RKO (cell line): ENCODE results near the gene HSPA12A.
"Not testable (repeated sequence)": the region's sequence is repeated elsewhere in the genome, so short reads cannot be mapped to it uniquely, and the experiment has no call there.

ENCODE experiments used
- DNase-seq: peaks from one replicate; pipeline ENCODE4 v3.0.0-alpha.2; 2016; ENCODE audit warnings: low spot score

The HSPA12A gene

DNA sequence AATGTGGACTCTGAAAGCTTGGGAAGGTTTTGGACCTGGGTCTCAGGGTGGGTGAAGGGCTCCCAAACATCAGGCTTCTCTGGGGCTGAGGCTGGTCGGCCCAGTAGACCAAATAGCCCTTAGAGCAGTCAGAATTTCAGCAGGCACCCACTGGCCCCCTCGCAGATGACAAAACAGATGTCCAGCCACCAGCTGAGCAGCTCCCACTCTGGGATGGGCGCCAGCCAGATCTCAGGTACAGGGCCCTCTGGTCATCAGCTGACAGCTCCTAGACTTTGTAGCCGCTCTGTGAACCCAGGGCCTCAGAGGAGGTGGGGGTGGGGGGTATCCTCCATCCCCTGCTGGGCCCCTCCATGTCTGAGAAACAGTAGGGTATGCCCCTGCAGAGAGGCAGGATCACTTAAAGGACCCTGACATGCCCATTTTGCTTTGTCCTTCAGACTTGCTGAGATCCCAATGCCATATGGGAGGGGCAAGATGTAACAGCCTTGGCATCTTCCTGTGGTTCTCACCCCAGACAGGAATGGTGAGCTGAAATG is 26.5 kb downstream of the HSPA12A start:
- no peak for DNase-seq

- DNase-seq, result no peak
Measured at GRCh38 chr10:116715341-116715740, 27.0 kb downstream of the HSPA12A start.

DNA sequence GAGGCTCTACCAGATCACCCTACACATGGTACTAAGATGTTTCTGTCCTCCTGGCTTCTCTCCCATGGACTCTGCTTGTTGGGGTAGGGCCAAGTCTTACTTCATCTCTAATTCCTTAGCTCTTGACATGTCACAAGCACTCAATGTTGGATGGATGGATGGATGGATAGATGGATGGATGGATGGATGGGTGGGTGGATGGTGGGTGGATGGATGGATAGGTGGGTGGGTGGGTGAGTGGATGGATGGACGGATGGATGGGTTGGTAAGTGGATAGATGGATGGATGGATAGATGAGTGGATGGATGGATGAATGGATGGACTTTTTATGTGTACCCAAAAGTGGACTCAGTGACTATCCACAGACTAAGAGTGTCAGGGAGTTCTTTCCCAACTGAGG is 28.5 kb downstream of the HSPA12A start:
- DNase-seq, result no peak

GRCh38 chr10:116712989-116713543 is 29.3 kb downstream of the HSPA12A start:
- DNase-seq, result no peak

DNA sequence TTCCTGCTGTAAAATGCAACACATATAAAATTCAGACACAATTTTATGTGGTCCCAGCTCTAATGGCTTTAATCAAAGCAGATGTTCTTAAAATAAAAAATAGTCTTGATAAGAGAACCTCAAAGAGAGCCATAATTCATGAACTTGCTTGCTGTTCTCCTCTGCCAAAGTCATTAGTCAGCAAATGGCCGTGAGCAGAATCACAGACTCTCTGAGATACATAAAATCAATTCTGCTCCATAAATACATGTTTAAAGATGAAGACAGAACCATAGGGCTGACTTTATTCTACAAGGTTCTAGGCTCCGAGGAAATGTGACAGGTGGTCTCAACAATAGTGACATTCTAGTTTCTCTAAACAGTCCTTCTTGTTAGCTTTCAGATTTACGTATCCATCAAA is 29.8 kb downstream of the HSPA12A start:
- DNase-seq, result no peak

- DNase-seq, result not testable (repeated sequence)
Measured at GRCh38 chr10:116711803-116712202, 30.6 kb downstream of the HSPA12A start.

DNA sequence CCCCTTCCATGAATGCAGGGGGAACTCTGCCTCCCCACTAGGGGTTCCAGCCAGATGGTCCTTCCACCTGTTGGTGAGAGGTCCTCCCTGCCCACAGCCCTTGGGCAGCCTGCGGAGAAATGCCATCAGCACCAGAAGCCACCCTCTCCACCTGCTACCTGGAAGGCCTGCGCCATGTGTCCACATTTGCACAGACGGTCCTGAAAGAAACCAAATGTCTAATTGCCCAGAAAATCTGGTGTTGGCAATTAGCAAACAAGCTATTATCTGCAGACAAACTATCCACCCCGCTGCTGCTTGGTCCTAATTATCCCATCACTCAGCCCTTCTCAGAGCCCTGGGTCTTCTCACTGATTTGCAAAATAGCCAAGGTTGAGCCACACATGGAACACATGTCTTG is 32.3 kb downstream of the HSPA12A start:
- DNase-seq, result no peak

DNA sequence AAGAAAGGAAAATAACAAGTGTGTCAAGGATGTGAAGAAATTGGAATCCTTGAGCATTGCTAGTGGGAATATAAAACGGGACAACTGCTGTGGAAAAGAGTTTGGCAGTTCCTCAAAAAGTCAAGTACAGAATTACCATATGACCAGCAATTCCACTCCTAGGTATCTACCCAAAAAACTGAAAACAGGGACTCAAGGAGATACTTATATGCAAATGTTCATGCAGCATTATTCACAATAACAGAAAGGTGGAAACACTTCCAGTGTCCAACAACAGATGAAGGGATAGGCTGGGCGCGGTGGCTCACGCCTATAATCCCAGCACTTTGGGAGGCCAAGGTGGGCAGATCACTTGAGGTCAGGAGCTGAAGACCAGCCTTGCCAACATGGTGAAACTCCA is 33.5 kb downstream of the HSPA12A start:
- no peak for DNase-seq

GRCh38 chr10:116708391-116708821 is 34.0 kb downstream of the HSPA12A start:
- no peak for DNase-seq

DNA sequence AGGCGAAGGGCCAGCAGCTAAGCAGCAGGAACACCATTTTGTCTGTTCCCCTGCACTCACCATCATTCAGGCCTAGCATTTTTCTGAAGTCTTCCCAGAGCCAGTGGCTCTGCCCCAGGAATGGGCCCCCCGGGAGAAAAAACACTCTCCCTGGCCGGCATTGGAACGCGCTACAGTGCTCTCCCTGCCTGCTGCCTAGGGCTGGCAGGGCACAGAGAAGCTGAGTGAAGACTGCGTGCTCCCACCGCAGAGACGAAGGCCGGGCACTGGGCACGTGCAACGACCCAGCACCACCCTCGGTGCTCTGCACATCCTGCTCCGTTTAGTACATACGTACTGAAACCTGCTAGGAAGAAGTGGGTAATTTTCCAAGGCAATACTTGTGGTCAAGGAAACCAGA is 34.4 kb downstream of the HSPA12A start:
- DNase-seq, result no peak

GRCh38 chr10:116706281-116706680 is 36.1 kb downstream of the HSPA12A start:
- no peak for DNase-seq

DNA sequence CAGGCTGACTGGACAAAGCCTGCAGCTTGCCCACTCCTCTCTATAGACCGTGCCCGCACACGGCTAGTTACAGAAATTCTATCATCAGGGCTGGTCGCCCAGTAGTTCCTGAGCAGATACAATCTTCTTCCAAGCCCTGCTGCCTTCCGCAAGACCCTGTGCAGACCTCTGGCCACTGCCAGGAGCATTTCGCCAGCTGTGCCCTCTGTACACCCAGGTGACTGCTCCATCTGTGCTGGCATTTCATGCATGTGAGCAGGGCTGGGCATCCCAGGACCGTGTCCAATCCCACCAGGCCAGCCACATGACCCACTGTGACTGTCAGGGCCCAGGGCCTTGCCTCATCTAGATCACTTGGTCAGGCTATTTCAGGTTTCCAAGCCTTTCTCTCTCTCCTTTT is 36.9 kb downstream of the HSPA12A start:
- no peak for DNase-seq

- no peak for DNase-seq
Measured at GRCh38 chr10:116704926-116705325, 37.4 kb downstream of the HSPA12A start.

DNA sequence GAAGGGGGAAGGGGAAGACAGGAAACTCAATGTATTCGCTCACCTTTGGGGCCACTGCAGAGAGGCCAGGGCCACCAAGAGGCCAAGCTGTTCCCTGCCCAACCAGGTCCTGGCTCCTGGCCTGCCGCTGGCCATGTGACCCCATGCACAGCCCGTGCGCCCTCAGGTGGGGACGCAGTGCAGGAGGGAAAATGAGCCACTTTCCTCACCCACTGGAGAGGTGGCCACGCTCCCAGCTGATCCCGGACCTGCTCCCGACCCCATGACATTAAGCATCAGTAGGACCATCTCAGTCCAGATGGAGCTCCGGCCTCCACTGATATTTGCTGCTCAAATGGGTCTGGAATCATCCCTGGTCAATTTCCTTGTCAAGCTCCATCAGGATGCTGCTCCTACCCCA is 40.2 kb downstream of the HSPA12A start:
- DNase-seq, result no peak

- DNase-seq, result no peak
Measured at GRCh38 chr10:116699471-116700150, 42.8 kb downstream of the HSPA12A start.

GRCh38 chr10:116699049-116699448 is 43.3 kb downstream of the HSPA12A start:
- DNase-seq, result no peak

GRCh38 chr10:116698364-116698763 is 44.0 kb downstream of the HSPA12A start:
- no peak for DNase-seq

GRCh38 chr10:116697816-116698215 is 44.5 kb downstream of the HSPA12A start:
- DNase-seq, result no peak

DNA sequence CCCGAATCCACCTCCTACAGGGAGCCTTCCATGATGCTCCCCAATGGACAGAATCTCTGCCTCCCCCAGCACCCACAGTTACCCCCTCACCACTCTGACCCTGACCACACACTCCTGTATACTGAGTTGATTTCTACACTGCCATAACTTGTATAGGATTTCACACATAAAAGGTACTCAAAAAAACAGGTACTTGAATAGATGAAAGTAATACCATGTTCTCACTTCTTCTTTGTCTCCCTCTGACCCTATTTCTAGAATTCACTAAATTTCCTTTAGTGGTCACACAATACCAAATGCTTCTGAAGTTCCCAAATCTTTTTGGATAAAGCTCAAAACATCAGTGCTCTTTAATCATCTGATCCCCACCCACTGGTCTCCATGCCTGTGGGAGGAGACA is 45.4 kb downstream of the HSPA12A start:
- no peak for DNase-seq

GRCh38 chr10:116694927-116695268 is 47.5 kb downstream of the HSPA12A start:
- DNase-seq, result no peak

DNA sequence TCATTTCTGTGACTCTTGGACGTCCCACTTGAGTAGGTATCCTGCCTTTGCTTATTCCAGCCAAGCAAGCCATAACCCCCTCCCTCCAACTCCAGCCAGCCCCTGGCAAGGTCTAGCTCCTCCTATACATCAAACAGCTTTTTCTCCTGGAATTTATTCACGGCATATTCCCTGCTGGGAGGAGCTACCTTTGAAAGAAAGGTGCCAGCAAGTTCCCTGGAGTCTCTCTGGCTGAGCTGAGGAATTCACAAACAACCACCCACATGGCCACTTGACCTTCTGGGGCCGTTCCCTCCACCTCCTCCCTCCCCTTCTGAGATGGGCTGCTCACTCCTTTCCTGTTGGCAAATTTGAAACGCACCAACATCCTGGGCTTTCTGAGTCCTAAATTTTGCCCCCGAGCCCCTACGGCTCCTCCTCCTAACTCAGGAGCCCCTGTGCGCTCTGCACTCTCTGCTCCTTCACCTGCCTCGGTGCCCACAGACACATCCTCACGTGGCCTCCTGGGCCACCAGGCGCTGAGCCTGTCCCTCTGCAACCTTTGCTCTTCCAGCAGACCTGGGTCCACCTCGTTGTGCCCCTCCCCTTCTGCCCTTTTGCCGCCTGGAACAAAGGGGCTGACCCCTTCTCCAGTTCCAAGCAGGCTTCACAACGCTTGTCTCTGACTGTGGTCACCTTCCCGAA is 48.0 kb downstream of the HSPA12A start:
- DNase-seq, result no peak

DNA sequence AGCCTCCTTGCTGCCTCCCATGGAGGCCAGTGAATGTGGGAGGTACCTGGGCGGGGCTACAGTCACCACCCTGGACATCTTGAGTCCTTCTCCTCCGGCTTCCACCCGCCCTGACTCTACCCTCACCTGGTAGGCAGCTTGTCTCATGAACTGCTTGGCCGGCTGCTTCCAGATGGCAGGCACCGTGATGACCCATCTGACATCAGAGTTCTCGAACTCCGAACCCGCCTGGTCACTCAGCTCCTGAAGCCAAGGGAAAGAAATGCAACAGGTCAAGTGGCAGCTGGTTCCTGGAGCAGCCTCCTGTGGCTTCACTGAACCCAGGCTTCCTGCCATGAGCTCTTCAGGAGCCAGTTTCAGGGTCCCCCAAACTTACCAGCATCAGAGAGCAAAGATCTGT is 50.1 kb downstream of the HSPA12A start:
- DNase-seq, result no peak

DNA sequence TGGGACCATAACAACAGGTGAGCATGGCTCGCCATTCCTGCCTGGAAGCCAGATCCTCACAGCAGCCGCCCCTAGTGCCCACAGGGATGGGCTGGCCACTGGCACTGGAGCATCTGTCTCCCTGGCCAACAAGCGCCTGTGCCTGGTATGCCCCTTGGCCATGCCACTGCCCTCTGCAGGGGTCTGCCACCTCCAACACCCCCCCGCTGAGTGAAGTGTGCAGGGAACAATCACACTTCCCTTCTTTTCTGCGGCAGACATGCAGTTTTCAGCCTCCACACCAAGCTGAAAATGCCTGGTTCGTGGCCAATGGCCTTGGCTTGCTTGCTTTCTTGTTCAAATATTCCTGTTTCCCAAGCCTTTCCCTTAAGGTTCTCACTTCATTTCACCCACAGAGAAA is 50.7 kb downstream of the HSPA12A start:
- DNase-seq, result no peak
